ENCODE results near the gene NCS1.

DNA sequence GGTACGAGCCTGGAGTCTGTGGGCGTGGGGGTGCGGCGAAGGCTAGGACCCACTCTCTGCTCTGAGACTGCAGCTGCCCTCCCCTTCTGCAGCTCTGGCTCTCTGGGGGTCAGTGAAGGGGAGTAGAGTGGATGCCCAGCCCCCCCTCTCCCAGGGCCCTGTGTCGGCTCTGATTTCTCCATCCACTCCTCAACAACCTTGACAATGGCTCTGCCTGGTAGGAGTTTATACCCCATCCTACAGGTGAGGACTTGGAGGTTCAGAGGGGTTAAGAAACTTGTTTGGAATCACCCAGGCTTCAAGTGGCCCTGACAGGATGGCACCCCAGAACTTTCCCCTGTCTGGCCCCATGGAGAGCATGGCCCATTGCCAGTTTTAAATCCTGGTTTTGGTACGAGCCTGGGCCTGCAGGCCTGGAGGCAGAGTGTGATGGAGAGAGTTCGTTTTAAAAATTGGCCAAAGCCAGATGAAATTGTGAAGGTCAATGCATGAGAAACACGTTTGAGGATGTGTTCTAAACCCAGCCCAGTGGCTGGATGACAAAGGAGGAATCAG is 22.3 kb downstream of the NCS1 start:
- TF ChIP-seq, protein P1, sequence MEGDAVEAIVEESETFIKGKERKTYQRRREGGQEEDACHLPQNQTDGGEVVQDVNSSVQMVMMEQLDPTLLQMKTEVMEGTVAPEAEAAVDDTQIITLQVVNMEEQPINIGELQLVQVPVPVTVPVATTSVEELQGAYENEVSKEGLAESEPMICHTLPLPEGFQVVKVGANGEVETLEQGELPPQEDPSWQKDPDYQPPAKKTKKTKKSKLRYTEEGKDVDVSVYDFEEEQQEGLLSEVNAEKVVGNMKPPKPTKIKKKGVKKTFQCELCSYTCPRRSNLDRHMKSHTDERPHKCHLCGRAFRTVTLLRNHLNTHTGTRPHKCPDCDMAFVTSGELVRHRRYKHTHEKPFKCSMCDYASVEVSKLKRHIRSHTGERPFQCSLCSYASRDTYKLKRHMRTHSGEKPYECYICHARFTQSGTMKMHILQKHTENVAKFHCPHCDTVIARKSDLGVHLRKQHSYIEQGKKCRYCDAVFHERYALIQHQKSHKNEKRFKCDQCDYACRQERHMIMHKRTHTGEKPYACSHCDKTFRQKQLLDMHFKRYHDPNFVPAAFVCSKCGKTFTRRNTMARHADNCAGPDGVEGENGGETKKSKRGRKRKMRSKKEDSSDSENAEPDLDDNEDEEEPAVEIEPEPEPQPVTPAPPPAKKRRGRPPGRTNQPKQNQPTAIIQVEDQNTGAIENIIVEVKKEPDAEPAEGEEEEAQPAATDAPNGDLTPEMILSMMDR (conservative IDR thresholded peaks at IDR 0.05 in 1 of 2, IDR thresholded peaks at IDR 0.05 in 1 of 2; ENCODE audit: low read depth in 1 of 2, low read length in 2 of 2) = no peak
- no peak for TF ChIP-seq EZH2 (IDR thresholded peaks at IDR 0.05; ENCODE audit: low read length, missing control alignments)

All from fibroblast of lung (primary cell).